Mesothelial cell of epicardium (in vitro differentiated cells): Measurements from ENCODE around the gene RAB6D. TPM values are rescaled to one million over a fixed set of nuclear protein-coding genes. Genes with fewer than 3 reads are reported as not detected.
"Not testable (repeated sequence)": the region's sequence is repeated elsewhere in the genome, so short reads cannot be mapped to it uniquely, and the experiment has no call there.

Experiments used
- DNase-seq, 2 experiments: peaks; one replicate each; pipeline ENCODE4 v3.0.0; 2021; ENCODE audit warnings: low spot score in 2 of 2; ENCODE audit not compliant: unreplicated experiment in 2 of 2
- H3K27ac Mint-ChIP-seq: 2 replicates; pipeline ENCODE4 v1.8.0; 2021; ENCODE audit warnings: mixed read lengths
- H3K27me3 Mint-ChIP-seq: 2 replicates; pipeline ENCODE4 v1.8.0; 2021; ENCODE audit warnings: low read depth, mixed read lengths
- H3K36me3 Mint-ChIP-seq: 2 replicates; pipeline ENCODE4 v1.8.0; 2021; ENCODE audit warnings: mixed read lengths
- H3K4me1 Mint-ChIP-seq: 2 replicates; pipeline ENCODE4 v1.8.0; 2021; ENCODE audit warnings: mixed read lengths
- H3K4me3 Mint-ChIP-seq: 2 replicates; pipeline ENCODE4 v1.8.0; 2021; ENCODE audit warnings: mild to moderate bottlenecking, moderate library complexity, mixed read lengths
- H3K9me3 Mint-ChIP-seq: 2 replicates; pipeline ENCODE4 v1.8.0; 2021; ENCODE audit warnings: mixed read lengths
- total RNA-seq: library from RNA; stranded (reverse); gene quantifications from 3 replicates; pipeline ENCODE4 v1.2.1, GENCODE V29; 2021
- TF ChIP-seq, protein P1 (sequence below): fragments of 200-600 bp; sonication (generic); IDR thresholded peaks from one replicate; pipeline ENCODE4 v1.5.0; 2021; ENCODE audit warnings: antibody characterized with exemption; ENCODE audit not compliant: unreplicated experiment

The RAB6D gene
- total RNA-seq, 1 donor from 2014 or later, result not detected

DNA sequence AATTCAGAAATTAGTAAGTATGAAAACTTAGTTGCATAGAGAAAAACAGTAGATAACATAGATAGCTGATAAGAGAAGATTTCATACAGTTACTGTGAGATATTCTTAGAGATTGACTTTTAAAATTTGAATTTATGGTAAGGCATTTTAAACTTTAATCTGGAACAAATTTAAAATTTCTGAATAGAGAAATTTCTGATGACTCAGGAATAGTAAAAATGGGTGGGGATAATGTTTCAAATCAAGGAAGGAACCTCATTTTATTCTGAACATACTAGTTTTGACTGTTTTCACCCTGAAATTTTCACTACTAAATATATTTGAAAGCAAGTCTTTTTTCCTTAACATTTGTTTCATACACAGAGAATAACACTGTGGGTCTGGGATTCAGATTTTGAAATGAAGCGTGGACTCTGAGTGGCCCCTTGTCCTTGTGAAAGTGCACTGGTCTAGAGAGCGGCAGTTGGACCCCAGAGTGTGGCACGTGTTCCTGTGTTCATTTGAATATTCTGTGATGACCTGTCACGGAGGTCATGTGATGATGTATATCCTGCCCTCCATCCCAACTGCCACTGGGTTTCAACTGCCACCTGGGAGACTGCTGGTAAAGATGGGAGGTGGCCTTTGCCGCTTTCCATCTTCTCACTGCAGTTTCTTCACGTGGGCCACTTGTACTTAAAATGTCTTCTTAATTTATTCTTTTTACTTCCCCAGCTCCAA is 38.5 kb upstream of the RAB6D start:
- TF ChIP-seq, protein P1, sequence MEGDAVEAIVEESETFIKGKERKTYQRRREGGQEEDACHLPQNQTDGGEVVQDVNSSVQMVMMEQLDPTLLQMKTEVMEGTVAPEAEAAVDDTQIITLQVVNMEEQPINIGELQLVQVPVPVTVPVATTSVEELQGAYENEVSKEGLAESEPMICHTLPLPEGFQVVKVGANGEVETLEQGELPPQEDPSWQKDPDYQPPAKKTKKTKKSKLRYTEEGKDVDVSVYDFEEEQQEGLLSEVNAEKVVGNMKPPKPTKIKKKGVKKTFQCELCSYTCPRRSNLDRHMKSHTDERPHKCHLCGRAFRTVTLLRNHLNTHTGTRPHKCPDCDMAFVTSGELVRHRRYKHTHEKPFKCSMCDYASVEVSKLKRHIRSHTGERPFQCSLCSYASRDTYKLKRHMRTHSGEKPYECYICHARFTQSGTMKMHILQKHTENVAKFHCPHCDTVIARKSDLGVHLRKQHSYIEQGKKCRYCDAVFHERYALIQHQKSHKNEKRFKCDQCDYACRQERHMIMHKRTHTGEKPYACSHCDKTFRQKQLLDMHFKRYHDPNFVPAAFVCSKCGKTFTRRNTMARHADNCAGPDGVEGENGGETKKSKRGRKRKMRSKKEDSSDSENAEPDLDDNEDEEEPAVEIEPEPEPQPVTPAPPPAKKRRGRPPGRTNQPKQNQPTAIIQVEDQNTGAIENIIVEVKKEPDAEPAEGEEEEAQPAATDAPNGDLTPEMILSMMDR, result no peak
- no peak overlapping the region for H3K27ac Mint-ChIP-seq
- H3K4me1 Mint-ChIP-seq, result no peaks in the 10 kb centered on the region
- no peak overlapping the region for H3K4me3 Mint-ChIP-seq
- DNase-seq, result no peak
- H3K27me3 Mint-ChIP-seq, result peaks cover 83% of the 10 kb centered on the region
- no peaks in the 10 kb centered on the region for H3K9me3 Mint-ChIP-seq
- no peaks in the 10 kb centered on the region for H3K36me3 Mint-ChIP-seq

DNA sequence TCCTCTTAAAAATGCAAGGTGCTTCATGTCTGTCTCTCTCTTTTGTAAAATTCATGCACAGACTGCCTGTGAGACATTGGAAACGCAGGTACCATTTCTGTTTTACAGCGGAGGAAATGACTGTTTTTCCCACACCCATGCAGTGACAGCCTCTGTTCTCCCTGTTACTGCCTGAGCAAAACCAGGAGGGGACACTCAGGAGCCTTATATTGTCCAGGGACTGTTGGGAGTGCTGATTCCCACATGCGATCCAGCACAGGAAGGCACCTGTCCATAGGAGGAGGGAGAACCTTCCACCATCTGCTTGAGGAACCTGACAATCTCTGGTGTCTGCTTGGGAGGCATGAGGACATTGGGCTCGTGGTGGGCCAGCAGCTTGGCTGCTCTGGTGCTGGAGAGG is 36.9 kb upstream of the RAB6D start:
- TF ChIP-seq, protein P1, result no peak
- DNase-seq, result no peak
- peaks cover 86% of the 10 kb centered on the region for H3K27me3 Mint-ChIP-seq
- H3K4me3 Mint-ChIP-seq, result no peak overlapping the region
- no peak overlapping the region for H3K27ac Mint-ChIP-seq
- no peaks in the 10 kb centered on the region for H3K4me1 Mint-ChIP-seq
- no peaks in the 10 kb centered on the region for H3K9me3 Mint-ChIP-seq
- no peaks in the 10 kb centered on the region for H3K36me3 Mint-ChIP-seq

DNA sequence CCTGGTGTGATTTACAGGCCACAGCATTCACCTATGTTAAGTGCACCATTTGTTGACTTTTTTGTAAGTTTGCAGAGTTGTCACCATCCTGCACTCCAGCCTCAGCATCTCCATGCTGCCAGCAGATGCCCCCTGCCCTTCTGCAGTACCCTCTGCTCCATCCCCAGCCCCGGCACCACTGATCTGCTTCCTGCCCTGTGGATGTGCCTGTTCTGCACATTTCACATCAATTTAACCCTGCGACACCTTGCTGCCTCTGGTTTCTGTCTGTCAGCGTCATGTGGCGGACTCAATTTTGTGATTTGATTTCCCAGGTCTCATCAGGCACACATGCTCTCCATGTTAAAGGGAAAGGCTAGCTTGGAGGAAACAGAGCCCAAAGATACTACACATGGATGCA is 36.5 kb upstream of the RAB6D start:
- H3K9me3 Mint-ChIP-seq, H3K4me3 Mint-ChIP-seq, H3K36me3 Mint-ChIP-seq, H3K27ac Mint-ChIP-seq, DNase-seq, H3K4me1 Mint-ChIP-seq: not testable (repeated sequence)
- H3K27me3 Mint-ChIP-seq, result peaks cover 86% of the 10 kb centered on the region

DNA sequence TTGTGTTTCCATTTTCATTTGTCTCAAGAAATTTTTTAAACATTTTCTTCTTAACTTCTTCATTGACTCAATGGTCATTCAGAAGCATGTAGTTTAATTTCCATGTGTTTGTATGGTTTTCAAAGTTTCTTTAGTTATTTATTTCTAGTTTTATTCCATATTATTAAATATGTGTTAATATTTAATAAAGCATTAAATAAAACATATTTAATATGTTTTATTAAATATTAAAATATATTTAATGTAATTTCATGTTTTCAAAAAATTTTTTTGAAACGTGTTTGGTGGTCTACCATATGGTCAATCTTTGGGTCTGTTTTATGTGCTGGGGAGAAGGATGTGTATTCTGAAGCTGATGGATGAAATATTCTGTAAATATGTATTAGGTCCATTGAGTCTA is 32.2 kb upstream of the RAB6D start:
- H3K4me3 Mint-ChIP-seq, DNase-seq, H3K27ac Mint-ChIP-seq, H3K36me3 Mint-ChIP-seq, H3K9me3 Mint-ChIP-seq: not testable (repeated sequence)
- Mint-ChIP-seq H3K27me3 (peaks cover 86% of the 10 kb centered on the region), H3K4me1 (peaks cover 11% of the 10 kb centered on the region)

DNA sequence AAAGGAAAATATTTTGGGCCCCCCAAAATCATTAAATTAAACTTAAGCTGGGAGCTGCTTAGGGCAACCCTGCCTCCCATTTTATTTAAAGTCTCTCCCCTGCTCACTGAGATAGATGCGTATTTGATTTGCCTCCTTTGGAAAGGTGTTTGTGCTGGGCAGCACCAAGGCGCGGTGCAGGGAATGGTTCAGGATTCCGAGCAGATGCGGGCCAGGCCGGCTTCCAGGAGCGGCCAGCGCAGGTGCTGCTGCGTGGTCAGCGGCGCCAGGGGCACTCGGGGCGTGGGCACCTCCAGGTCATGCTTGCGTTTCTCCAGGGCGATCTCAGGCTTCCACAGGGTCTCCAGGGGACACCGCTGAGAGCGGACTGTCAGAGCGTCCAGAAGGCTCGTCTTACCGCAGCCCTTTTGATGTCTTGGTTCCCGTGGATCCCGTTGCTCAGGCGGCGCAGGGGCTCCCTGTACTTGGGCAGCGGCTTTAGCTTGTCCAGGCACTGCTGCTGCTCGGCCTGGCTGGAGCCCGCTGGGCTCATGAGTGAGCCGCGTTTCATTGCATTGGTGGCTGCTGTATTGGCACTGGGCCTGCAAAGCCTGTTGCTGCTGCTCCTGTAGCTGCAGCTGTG is 31.2 kb upstream of the RAB6D start:
- Mint-ChIP-seq H3K27me3 (peaks cover 75% of the 10 kb centered on the region), H3K4me3 (peak overlapping the region; percentile 60), H3K4me1 (peaks cover 11% of the 10 kb centered on the region)
- H3K9me3 Mint-ChIP-seq, H3K27ac Mint-ChIP-seq, H3K36me3 Mint-ChIP-seq, DNase-seq: not testable (repeated sequence)

DNA sequence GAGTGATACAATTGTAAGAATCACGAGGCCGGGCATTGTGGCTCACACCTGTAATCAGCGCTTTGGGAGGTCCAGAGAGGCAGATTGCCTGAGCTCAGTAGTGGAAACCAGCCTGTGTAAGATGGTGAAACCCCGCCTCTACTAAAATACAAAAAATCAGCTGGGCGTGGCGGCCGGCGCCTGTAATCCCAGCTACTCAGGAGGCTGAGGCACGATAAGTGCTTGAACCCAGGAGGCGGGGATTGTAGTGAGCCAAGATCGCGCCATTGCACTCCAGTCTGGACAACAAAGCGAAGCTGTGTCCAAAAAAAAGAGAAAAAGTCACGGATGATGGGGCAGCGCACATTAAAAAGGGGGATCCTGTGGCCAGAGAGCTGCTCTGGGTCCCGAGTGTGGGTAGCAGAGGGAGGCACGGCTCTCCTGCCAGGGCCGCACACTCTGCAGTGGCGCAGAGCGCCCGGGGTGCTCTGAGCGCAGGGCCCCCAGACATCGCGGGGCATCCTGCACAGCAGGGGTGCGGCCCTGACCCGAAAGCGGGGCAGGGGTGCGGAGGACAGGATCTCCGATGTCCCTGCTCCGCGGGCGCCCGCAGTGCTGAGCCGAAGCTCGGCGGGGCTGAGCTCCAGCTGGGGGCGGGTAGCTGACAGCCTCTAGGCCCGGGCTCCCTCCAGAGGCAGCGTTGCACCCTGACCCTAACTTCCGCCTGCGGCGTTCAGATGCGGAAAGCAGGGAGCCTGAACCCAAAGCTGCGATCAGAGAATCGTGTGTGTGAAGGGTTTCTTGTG is 30.4 kb upstream of the RAB6D start:
- H3K4me3 Mint-ChIP-seq, result peak overlapping the region; percentile 68
- H3K36me3 Mint-ChIP-seq, result no peaks in the 10 kb centered on the region
- peaks cover 11% of the 10 kb centered on the region for H3K4me1 Mint-ChIP-seq
- no peak overlapping the region for H3K27ac Mint-ChIP-seq
- peaks cover 74% of the 10 kb centered on the region for H3K27me3 Mint-ChIP-seq
- no peaks in the 10 kb centered on the region for H3K9me3 Mint-ChIP-seq
- TF ChIP-seq, protein P1, result no peak
- no peak for DNase-seq

DNA sequence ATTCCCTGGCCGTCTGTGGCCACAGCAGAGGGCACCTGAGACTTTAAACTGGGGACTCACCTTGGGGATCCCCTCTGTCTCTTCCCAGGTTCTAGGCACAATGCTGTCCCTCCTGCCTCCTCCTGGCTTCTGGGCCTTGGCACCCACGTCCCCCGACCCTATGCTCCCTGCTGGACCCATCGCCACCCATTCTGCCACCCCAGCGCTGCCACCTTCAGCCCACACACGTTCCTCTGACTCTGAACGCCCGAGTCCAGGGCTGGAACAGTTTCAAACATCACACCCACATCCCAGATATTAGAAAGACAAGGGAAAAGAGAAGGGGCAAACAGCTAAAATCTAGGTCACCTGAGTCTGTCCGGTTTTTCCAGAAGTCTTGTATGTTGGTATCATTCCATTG is 28.0 kb upstream of the RAB6D start:
- not testable (repeated sequence) for H3K36me3 Mint-ChIP-seq, H3K9me3 Mint-ChIP-seq, DNase-seq, H3K4me3 Mint-ChIP-seq, H3K27ac Mint-ChIP-seq
- peaks cover 11% of the 10 kb centered on the region for H3K4me1 Mint-ChIP-seq
- H3K27me3 Mint-ChIP-seq, result peaks cover 66% of the 10 kb centered on the region

DNA sequence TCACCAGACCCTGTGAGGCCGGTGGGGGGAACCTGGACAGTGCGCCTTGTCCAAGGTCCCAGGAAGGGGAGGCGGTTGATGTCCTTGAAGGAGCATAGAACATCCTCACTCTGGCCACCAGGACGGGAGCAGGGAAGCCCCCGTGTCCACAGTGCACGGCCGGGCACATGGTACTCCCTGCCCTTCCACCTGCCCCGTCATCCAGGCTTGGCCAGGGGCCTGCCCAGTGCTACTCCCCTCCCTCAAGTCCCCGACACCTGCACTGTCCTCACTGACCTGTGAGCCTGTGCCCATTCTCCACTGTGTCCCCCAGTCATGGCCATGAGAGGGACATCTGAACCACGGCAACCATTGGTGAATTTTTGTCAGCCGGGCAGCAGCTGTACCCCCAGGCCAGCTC is 27.5 kb upstream of the RAB6D start:
- Mint-ChIP-seq H3K27me3 (peaks cover 64% of the 10 kb centered on the region), H3K4me1 (peaks cover 11% of the 10 kb centered on the region)
- not testable (repeated sequence) for H3K4me3 Mint-ChIP-seq, H3K27ac Mint-ChIP-seq, DNase-seq, H3K9me3 Mint-ChIP-seq, H3K36me3 Mint-ChIP-seq

DNA sequence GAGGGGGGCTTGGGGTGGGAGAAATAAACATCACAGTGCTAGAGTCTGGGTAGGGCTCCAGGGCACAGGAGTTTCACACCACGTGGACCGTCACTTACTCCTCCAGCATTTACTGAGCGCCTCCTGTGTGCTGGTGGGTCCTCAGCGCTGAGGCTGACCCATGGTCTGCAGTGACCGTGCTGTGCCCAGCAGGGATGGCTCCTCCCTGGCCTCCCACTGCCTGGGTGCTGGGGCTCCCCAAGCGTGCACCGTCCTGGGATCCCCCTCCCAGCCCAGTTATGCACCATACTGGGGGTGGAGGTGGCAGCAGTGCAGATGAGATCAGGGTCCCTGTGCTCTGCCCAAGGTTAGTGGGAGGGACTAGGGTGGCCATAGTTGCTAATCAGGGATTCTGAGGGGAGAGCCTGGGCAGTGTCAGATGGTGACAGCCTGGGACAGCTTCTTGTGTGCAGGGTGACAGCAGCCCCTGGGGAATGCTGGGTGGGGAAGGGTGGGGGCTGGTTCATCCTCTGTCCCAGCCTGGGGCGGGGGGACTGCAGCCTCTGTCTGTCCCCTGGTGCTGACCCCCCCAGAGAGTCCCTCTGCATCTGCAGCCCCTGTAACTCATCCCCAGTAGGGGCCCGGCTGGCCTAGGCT is 26.6 kb upstream of the RAB6D start:
- not testable (repeated sequence) for H3K27ac Mint-ChIP-seq, DNase-seq, H3K36me3 Mint-ChIP-seq, H3K4me3 Mint-ChIP-seq, H3K9me3 Mint-ChIP-seq
- Mint-ChIP-seq H3K27me3 (peaks cover 62% of the 10 kb centered on the region), H3K4me1 (peaks cover 11% of the 10 kb centered on the region)
